GM19467 (cell line): Measurements from ENCODE around the gene GSAP.
"Not testable (repeated sequence)": the region's sequence is repeated elsewhere in the genome, so short reads cannot be mapped to it uniquely, and the experiment has no call there.

ENCODE experiments used
- ATAC-seq: cut with Tn5 transposase; IDR thresholded peaks from one replicate; pipeline ENCODE4 v1.9.1; 2021; ENCODE audit warnings: mild to moderate bottlenecking, moderate library complexity; ENCODE audit not compliant: unreplicated experiment

Gene GSAP

DNA sequence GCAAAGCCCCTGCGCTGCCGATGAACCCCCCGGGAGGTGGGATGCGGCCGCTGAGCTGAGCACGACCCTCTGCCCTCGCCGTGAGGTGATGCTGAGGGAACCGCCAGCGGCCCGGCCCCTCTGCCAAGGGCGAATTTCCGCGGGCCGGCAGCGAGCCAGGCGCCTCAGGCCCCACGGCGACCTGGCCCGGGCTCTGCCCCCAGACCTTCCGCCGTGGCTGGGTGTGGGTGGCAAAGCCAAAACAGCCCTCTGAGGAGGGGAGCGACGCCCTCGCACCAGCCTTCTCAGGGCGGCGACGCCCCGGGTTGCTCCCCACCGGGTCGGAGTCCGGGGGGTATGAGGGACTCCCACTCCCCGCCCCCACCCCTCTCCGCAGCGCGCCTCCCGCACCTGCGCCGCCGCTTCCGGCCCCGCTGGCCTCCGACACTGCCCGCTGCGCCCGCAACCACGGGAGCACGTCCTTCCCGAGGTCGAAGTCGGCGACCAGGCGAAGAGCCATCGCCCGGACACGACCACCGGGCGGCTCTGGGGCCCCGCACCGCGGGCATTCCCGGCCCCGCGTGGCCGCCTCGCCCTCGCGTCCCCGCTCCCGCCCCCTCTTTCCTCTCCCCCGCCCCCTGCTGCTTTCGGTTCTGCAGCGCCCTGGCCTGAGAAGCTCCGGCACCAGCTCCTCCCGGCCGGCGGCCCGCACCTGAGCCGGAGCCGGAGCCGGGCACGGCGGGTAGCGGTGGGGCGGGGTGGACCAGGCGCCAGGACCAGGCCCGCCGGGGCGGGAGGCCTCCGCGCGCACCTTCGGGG, at the start of gene GSAP:
GSAP (minus strand) TSS at position 527 of the 798 bp plus-strand sequence; CDS start at position 499, 28 bp downstream.
- ATAC-seq = peak; percentile 50

DNA sequence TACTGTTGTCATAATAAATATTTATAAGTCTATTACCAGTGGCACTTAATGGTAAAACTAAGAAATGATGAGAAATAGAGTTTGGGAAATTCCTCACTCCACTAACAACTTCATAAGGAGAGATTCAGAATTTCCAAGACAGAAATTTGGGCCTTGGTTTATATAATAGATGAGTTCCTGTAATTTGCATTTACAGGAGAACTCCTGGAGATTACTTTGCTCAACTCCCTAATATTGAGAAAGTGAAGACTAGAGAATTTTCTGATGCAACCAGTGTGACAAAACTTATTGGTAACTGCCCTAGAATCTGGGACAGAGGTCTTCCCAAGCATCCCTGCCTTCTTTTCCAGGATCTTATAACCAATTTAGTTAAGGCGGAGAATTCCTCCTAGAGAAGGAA, 49.1 kb upstream of the GSAP start:
- ATAC-seq = no peak

DNA sequence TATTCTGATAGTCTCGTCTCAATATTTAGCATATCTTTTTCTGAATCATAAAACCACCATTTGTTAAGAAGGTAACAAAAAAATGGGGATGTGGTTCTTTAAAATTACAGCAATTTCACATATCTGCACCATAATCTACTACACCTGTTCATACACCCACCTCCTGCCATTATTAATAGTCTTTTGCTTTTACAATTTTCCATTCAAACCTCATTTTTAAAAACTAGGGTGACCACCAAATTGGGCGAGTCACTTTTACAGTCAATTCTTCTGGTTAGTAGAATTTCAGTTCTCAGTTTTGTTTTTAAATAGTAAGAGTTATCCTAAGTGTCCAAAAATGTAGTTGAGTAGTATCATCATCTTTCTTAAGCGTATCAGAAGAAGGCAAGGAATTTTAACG, 48.4 kb upstream of the GSAP start:
- no peak for ATAC-seq

DNA sequence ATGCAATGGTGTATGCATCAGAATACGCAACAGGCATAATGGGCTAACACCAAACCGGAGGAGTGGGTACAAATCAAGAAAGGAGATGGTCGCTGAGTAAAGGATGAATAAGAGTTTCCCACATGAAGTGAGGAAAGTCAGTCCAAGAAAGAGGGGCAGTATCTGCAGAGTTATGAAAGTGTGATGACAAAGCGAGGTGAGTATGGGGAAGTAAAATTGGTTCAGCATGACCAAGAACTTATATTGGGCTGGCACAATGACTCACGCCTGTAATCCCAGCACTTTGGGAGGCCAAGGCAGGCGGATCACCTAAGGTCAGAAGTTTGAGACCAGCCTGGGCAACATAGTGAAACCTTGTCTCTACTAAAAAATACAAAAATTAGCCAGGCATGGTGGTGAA, 47.5 kb upstream of the GSAP start:
- not testable (repeated sequence) for ATAC-seq

GRCh38 chr7:77461842-77462241, 45.7 kb upstream of the GSAP start:
- no peak for ATAC-seq

- ATAC-seq = no peak
Observed at GRCh38 chr7:77461246-77461645, 45.1 kb upstream of the GSAP start.

GRCh38 chr7:77460057-77460486, 43.9 kb upstream of the GSAP start:
- no peak for ATAC-seq

DNA sequence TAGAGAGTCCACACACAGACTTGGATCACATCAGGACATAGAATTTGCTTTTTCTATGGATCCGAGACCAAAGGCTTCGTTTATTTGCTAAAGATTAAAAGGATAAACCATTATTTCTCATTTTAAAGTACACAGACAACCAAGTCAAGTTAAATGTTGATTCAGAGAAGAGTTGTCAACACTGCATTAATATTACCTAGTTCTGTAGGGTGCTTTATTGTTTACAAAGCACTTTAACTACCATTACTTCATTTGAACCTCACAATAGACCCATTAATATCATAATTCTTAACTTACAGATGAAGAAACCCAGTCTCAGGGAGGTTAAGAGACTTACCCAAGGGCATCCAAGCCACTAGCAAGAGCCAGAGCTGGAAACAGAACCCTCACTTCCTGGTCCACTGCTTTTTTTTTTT, 43.2 kb upstream of the GSAP start:
- ATAC-seq = no peak

DNA sequence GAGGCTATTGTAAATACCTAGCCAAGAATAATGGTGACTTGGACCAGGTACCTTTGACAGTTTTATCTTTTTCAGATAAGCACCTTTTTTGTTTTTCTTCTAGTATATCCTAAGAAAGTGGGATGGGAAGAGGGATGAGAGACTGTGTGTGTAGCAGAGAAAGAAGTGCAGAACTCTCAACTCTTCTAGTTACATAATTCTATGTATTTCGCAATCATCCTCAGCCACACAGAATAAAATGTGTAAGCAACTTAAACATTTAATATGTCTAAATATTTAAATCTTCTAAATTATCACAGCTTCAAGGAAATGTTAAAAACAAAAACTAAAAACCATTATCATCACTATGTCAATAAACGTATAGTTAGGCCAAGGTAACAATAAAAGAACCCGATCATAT, 42.6 kb upstream of the GSAP start:
- no peak for ATAC-seq

- ATAC-seq = no peak
Observed at GRCh38 chr7:77457779-77458178, 41.6 kb upstream of the GSAP start.

GRCh38 chr7:77456696-77457095, 40.5 kb upstream of the GSAP start:
- no peak for ATAC-seq

GRCh38 chr7:77455321-77455720, 39.2 kb upstream of the GSAP start:
- ATAC-seq = no peak

- no peak for ATAC-seq
Observed at GRCh38 chr7:77454802-77455201, 38.7 kb upstream of the GSAP start.

DNA sequence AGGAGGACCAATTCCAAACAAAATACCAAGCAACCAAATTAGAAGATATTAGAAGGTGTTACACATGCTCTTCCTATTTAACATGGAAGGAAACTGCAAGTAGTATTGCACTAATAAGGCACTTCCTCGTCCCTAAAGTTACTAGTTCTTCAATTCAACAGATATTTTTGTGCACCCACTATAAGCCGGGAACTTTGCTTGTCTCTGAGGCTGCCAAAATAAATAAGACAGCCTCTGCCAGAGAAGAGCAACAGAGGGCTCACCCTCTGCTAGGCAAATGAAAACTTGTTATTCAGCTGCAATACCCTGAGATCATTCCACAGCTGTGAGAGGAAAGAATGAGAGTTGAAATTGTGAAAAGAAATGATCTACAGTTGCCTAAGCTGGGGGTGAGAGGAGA, 37.4 kb upstream of the GSAP start:
- no peak for ATAC-seq

DNA sequence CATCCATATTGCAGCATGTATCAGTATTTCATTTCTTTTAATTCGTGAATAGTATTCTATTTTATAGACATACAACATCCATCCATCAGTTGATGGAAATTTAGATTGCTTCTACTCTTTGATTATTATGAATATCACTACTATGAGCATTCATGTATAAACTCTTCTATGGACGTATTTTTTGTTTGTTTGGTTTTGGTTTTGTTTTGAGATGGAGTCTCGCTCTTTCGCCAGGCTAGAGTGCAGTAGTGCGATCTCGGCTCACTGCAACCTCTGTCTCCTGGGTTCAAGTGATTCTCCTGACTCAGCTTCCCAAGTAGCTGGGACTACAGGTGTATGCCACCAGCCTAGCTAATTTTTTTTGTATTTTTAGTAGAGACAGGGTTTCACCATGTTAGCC, 35.8 kb upstream of the GSAP start:
- not testable (repeated sequence) for ATAC-seq

DNA sequence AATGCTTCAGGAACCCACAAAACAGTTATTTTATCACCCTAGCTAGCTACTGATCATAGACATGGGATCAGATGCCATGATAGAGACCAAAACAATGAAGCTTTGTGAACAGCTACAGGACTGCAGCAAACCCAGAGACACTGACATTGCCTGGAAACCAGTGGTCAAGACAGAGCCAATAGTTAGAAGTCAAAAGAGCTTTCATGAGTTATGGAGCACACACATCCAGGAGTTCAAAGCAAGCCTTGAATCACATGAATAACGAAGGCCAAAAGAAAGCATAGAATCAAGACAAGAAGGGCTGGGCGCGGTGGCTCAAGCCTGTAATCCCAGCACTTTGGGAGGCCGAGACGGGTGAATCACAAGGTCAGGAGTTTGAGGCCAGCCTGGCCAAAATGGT, 34.5 kb upstream of the GSAP start:
- ATAC-seq = no peak

- no peak for ATAC-seq
Observed at GRCh38 chr7:77450054-77450453, 33.9 kb upstream of the GSAP start.

GRCh38 chr7:77447616-77448015, 31.5 kb upstream of the GSAP start:
- ATAC-seq = no peak

- no peak for ATAC-seq
Observed at GRCh38 chr7:77444123-77444522, 28.0 kb upstream of the GSAP start.

GRCh38 chr7:77443042-77443441, 26.9 kb upstream of the GSAP start:
- ATAC-seq = no peak

DNA sequence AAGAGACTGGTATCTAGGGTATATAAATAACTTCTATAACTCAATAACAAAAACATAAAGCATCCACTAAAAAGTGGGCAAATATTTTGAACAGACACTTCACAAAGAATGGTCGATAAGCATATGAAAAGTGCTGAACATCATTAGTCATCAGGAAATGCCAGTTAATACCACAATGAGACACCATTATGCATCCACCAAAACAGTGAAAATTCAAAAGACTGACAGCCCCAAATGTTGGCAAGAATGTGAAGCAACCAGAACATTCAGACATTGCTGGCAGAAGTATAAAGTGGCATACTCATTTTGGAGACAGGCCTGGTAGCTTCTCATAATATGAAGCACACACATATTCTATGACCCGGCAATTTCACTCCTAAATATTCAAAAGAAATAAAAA, 26.5 kb upstream of the GSAP start:
- no peak for ATAC-seq

GRCh38 chr7:77441046-77441445, 24.9 kb upstream of the GSAP start:
- no peak for ATAC-seq

DNA sequence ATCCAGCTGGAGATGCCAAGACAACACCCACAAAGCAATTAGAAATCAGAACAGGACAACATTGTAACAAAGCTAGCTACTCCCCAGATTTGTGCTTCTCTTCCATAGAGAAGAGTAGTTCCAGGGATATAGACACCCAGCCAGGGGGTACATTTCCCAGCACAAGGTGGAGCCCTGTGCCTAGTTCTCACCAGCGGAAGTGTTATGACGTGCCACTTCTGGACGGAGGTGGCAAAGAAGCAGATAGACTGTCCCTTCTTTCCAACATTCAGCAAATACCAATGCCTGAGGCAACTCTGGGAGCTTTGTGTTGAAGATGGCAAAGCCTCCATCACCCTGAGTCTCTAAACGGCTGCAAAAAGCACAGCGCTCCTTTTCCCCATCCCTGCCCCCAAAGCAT, 23.4 kb upstream of the GSAP start:
- no peak for ATAC-seq
